A673 (cell line): ENCODE data around the gene EIF3I.

Experiments used
- CTCF ChIP-seq: fragments of 300-800, 200-600 bp; sonication (generic); conservative IDR thresholded peaks from 2 replicates; pipeline ENCODE4 v1.5.1; 2017; ENCODE audit warnings: low read depth, mild to moderate bottlenecking, antibody characterized with exemption, low read length, moderate library complexity, mixed read lengths
- EZH2 ChIP-seq: fragments of 200-600 bp; sonication (generic); IDR thresholded peaks from 2 replicates; pipeline ENCODE4 v1.6.1; 2017; ENCODE audit warnings: borderline replicate concordance, low read depth, mild to moderate bottlenecking, mixed read lengths, antibody characterized with exemption, low read length; ENCODE audit not compliant: poor library complexity, severe bottlenecking

DNA sequence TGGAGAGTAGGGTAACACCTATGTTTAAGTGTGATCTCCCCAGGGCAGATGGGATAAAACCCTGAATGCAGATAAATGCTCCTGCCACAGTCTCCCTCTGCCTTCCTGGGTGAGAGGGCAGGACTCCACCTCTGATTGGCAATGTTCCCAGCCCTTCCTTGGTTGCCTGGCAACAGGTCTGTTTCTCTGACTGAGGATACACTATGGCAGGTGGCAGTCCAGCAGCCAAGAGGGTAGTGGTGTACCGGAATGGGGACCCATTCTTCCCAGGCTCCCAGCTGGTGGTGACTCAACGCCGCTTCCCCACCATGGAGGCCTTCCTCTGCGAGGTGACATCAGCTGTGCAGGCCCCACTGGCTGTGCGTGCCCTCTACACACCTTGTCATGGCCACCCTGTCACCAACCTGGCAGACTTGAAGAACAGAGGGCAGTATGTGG is 13.3 kb upstream of the EIF3I start, which contains the start of gene DCDC2B:
- no peak for TF ChIP-seq CTCF
- TF ChIP-seq EZH2, result no peak
